HTERT RPE-1 (cell line): ENCODE data around the gene ZIC4.

Source experiments
- in situ Hi-C: fragments of 300-500 bp; cut with MboI; formaldehyde crosslinking; loops from 4 replicates; pipeline ENCODE4 v1.14.3; 2020; ENCODE audit warnings: low sequenced_read_pairs

Gene ZIC4

DNA sequence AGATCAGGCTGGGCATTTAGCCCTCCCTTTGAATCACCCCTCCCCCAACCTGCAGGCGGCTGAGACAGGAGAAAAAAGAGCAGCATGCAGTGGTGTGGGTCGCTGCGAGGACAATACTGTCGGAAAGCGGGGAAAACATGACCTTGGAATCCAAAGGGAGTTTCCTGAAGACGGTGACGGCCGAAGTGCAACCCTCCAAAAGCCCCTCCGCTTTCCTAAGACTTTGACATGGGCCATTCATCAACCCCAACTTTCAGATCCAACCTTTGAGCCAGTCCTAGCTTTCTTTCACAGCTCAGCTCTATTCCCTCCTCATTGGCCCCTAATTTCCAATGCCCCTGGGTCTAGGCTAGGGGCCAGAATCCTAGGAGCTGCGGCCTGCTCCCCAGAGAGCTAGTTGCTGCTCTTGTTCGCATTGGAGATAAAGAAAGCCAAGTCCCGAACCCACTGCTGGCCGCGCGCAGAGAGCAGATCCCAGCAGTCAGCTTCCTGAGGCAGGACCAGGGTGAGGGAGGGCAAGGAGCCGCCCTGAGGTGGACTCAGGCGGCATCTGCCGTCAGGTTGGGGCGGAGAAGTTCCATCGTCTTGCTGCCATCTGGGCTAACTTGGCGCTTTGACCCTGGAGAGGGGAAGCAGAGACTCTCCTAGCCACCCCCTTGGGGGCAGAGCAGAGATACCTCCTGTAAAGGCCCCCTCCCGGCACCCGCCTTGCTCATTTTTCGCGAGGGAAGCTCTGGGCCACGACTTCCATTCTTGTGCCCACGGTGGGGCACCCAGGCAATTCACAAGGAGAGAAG lies 914 bp downstream of the ZIC4 start:
- in situ Hi-C loops: no loop called here

DNA sequence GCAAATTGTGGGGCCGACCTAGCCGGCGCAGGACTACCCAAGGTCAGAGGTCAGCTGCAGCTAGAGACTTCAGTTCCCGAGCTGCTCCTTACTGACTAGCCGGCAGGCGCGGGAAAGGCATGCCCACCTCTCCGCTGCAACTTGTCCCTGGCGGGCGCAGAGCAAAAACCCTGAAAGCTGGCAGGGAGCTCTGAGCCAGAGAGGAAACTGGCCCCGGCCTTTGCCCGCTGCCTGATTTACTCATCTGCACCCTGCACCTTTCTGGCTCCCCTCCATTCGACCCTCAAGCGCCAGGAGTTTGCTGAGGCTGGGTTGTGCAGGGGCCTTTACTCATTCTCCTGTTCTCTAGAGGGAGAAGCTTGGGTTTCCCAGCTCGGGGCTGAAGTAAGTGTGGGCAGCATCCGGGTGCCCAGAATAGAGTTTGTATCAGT lies 1.5 kb downstream of the ZIC4 start:
- in situ Hi-C loops: no loop called here

DNA sequence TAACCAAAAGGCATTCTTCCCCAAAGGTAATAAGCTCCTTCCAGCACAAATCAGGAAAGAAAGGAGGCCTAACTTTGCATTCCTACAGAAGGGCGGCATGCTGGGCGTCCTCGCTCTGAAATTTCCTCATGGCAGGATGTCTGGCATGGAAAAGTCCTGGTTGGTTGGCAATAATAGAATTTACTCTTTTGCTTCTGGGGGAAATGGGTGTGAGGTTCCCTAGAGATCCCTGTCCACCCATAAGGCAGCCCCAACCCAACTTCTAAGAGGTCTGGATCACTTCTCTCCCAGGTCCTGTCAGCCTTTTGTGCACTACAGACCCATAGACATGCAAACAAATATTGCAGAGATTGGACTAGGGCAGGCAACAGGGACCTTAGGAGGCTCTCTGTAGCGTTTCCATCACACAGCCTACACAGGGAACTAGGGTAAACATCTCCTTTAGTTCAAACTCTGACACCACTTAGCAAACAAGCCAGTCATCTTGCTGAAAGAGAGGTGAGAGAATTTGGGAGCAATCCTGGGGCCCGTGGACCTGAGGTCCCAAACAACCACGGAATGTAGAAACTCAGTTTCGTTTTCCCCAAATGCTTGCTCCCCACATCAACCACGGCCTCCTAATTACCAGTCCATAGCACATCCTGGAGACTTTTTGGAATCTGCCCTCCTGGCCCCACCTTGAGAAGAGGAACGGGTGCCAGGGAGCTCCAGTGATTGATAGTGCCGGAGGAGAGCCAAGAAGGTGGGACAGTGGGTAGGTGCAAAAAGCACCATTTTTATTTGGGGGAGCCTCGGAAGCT lies 2.1 kb downstream of the ZIC4 start:
- in situ Hi-C loops: no loop called here

DNA sequence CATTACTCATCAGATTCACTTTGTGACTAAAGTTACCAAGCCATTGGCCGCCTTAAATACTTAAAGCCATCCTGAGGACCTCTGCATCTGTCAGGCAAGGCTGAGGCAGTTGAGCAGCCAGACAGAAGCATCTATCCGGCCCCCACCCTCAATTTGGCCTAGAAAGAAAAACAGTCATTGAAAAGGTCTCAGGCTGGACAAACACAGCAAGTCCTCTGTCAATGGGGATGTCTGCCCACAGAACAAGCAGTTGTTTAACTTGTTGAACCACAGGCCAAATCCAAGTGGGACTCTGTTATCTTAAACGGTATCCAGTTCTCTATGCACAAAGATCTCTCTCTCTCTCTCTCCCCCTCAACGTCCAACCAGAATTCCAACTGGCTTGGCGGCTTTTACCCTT lies 2.8 kb downstream of the ZIC4 start:
- in situ Hi-C loops: no loop called here

DNA sequence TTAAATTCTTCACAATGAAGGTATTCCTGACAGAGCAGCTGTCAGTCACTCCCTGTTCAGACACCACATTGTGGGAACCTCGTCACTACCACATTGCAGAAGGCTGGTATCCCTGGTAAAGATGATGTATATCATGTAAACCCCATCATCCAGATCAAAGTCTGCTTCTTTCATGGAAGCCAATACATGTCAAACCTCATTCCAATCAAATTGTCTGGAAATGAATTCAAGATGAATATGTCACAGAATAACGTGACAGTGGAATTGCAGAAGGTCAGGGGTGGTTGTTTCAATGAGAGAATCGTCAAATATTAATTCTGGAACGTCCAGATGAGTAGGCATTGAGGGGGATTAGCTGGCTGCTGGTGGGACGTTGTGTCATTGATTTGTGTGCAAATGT lies 4.2 kb downstream of the ZIC4 start:
- in situ Hi-C loops: no loop called here

DNA sequence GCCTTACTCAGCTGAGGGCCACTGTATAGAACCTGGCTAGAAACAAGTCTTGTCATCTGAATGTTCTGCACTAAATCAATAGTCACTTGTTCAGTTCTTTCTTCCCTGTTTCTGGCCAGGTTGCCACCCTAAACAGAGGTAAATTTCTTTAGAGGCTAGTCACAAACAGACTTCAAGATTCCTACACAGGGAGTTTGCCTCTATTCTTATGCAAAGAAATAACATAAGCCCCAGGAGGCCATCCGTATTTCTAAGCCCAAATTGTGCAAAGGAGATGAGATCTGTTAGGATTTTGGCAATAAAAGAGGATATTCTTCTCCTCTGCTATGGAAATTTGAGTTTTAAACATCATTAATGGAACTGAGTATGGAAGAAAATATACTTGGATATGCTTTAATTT lies 4.9 kb downstream of the ZIC4 start:
- in situ Hi-C loops: no loop called here

DNA sequence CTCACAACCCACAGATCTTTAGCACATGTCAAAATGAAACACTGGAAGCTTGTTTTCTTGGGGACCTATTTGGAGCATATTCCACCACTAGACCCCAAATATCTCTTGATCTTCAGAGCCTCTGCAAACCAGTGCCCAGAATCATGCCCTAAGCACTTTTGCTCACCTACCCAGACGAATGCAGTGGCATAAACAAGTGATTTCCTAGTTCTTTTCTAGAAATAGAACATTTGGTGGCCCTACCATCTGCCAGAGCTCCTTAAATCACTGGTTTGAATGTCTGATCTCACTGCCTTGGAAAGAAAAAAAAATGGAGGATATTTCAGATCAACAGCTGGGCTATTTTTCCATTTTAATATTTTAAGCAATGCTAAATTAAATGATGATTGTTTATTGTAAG lies 5.3 kb downstream of the ZIC4 start:
- in situ Hi-C loops: no loop called here

DNA sequence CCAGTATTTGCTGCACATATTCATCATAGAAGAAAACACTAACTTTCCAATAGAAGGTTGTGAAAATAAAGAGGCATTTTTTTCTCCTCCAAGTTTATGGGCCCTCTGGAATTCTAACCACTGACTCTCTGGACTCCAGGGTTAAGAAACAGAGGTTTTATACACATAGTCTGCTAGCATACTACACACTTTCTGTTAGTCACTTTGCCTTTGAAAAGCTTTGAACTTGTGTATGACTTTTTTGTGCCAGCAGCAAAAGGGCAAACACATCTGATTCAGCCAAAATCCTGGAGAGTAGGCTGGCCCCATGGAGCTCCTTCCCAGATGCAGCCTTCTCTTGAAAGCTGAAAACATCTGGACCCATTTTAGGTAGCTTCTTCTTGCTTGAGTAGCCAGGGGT lies 6.2 kb downstream of the ZIC4 start:
- in situ Hi-C loops: no loop called here

DNA sequence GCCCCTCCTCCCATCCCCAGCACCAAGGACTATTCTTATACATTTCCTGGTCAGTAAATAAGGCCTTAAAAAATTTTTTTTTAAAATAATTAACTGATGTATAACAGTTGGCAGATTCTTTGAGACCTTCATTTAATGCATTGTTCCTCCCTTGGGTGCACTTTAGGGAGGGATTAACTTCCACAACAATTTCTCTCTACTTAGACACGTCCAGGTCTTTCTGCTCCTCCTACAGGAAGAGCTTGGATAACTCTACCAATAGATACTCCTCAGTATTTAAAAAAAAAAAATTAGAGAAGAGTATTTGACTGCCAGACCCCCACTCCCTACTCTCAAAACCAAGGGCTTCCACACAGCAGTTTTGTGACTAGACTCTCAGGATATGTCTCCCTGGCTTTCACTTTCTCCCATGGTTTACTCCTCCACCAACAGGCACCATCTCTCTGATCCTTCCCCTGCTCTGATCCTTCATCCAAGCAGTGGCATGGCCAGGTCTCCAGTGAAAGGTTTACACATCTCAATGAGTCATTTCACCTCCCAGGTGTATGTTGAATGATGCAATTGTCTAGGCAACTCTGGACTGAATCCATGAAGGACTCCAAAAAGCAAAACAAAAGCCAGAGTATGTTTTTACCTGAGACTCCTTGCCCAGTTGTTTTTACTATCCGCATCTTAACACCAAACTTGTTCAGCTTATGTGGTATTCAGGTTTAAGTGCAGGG lies 7.4 kb downstream of the ZIC4 start:
- in situ Hi-C loops: no loop called here

DNA sequence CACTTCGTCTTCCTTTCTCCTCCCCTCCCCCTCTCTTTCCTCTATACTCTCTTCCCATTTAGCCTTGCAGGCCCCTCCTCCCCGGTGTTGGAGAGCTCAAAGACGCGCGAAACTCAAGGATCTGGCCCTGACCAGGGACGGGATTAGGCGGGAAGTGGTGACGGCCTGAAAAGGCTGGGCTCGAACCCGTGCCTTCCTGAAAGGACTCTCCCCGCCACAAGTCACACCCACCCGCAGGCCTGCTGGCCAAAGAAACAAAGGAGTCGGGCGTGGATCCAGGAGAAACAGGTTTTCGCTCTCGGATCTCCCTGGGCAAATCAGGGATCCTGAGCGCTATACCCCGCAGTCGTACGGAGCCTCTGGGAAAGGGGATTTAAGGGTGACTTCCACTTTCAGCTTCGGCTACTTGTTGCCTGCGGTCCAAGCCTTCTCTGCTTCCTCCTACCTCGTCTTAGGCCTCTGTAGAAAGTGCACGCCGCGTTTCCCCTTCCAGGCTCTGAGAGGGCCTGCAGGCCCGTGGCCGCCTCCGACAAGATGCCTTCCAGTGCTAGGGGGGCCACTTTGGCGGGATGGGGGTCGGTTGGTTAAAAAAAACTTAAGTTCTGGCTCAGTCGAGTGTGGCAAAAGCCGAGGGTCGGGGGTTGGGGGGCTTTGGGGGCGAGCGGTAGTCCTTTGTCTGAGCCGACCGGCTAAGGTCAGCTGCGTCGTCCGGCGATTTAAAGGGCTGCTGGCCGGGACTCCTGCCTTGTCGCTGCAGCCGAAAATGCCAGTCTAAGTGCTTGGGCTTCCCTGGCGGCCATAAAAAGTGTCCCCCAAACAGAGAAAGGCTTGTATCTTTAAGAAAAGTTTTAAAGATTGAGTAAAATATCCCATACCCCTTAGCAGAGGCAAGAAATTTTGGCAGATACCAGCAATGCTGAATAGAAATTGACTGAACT lies 8.2 kb downstream of the ZIC4 start:
- in situ Hi-C loops: no loop called here

DNA sequence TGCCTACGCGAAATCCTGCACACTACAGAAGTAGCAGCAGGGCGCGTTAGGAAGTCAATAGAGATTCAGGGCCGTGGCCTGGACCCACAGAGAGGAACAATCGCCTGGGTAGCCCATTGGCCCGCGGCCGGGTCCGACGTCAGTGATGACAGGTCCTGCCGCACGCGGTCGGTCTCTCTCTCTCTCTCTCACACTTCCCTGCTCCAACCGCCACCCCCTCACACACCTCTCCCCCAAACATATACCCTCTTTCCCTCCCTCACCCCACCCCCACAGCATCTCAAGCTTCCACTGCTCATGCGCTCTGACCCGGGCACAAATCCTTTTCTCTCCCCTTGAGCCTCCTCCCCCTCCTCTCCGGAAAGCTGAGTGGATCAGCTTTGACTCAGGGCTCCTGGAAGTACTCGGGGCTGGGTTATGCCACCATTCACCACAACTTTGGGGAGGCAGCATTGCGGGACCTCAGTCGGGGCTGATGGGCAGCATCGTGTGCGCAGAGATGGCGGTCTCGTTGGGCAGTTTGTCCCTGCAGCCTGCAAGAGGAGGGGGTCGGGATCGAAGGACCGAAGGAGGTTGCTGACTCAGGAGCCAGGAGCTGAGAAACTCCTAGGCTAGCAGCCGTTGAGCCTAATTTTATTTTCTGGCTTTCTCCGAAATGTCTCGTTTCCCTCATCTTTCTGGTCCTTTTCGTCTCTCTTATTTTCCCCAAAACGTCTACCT lies 9.0 kb downstream of the ZIC4 start:
- in situ Hi-C loops: no loop called here

DNA sequence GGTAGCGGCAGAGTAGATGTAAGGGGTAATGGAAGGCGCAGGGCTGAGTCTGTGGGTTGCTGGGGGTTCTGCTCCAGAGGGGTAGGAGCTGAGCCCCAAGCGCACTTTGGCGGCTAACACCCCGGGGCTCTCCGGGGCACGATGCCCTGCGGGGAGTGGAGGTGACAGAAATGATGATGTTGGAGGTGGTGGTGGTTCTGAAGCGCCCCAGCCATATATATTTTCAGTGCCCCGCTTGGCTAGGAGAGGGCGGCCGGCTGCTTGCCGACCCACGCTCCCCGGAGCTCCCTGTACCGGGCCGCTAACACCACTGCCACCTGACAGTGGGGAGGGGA lies 9.7 kb downstream of the ZIC4 start:
- in situ Hi-C loops: no loop called here

DNA sequence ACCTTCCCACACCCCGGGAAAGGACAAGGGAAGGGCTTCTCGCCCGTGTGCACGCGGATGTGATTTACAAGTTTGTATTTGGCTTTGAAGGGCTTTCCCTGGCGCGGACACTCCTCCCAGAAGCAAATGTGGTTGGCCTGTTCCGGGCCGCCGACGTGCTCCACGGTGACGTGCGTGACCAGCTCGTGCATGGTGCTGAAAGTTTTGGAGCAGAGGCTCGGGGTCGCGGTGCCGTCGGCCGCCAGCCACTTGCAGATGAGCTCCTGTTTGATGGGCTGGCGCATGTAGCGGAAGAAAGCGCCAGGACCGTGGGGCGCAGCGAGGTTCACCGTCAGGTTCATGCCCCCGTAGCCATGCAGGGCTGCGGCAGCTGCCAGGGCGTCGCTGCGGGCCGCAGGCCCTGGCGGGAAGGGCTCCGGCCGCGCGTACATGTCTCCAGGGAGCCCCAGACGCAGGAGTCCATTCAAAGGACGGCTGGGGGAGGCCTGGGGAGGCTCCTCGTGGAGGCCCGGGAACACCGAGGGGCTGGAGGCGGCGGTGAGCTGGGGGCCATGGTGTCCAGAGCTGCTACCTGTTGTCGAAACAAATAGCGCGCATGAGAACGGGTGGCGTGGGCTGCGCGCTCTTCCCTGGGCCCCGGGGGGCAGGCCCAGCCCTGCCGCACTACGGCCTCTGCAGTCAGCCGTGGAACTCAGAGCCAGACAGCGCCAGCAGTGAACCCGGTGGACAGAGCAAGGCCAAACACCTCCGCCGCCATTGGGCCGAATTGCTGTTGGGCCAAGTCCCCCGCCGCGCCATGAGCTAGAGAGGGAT lies 10.2 kb downstream of the ZIC4 start:
- in situ Hi-C loops: no loop called here

DNA sequence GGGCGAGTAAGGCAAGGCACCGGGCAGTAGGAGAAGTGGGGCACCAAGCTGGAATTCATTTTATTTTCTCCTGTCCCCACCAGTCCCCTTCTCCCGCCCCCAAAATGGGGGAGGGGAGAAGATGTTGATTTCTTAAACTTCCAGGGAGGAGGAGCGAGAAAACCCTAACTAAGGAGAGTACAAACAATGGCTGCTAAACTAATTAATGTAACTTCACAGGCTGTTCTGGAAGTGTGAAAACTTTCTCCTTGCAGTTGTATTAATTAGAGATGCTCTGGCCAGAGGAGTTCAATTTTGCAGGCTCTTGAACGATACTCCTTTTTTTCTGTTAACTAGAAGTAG lies 11.5 kb downstream of the ZIC4 start:
- in situ Hi-C loops: no loop called here

DNA sequence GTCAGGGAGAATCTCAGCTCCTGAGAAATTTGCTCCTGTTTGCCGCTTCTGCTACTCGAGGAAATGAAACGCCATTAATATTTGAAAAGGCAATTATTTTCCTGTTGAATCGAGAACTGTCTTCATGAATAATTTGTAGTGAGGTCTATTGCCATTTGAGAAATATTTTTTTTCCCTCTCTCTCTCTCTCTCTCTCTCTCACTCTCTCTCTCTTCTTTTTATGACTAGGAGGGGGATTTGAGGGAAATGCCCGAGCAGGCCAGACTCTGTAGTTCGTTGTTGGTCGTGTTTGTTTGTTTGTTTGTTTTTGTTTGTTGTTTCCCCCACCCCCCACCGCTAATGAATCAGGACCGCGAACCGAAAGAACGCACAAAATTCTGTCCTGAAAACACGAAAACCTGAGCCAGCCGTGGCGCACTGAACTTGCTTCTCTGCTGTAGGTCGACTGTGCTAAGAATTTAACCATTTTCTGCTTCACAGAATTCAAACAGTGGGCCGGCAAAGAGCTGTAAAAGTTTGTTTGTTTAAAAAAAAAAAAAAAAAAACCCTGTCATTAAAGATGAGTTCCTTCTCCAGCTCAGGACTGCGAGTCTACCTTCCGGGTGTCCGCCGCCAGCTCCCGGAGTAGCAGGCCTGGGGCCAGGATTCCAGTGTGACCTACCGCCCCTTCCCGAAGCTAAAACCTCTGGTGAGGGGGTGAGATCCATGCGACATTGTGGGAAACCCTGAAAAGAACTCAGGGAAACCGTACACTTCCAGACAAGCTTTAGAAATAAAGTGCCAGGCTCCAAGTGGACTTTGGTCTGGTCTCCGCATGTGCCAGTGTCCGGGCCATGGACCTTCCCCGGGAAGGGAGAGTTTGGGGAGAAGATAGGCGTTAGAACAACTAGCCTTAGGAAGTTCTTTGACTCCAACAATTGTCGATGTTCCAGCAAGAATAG lies 12.1 kb downstream of the ZIC4 start:
- in situ Hi-C loops: no loop called here

DNA sequence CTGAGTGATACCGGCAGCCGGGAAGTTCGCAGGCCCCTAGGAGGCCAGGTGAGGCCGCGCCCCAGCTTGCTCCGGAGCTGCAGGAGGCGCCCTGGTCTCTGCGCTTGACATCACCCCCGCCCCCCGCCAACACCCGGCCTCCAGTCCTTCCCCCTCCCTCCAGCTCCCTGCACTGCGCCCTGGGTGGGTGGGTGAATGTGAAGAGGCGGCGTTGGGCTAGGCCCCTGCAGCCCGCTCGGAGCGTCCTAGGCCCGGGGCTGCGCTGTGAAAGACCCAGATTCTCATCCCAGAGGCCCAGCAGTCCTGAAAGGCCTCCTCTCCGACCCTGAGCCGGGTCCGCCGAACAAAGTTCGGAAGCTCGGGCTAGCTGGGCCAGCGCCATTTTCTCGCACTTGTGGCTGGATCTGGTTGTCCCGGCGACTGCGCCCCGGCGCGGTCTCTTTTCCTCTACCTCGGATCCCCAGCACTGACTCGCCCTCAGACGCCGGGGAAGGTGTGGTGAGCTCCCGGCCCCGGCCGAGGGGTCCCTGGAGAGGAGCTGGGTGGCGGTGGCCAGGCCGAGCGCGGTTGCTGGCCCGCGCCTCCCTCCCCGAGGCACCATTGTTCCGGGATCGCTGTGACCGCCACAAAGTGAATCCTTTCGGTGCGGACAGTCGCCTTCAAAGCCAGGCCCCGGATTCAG lies 12.9 kb downstream of the ZIC4 start:
- in situ Hi-C loops: no loop called here

DNA sequence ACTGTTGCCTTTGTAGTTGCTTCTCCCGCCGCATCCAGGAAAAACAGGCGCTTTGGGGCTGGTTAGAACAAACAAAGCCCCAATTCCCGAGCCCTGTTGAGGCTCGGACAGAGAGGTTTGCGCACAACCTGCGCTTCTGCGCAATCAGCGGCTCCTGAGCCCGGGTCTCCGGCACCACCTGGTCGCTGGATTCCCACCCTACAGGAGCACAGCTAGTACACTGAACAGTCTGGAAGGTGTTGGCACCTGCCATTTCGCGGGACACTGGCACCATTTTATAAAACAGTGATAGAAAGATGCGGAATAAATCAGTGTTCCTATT lies 13.8 kb downstream of the ZIC4 start:
- in situ Hi-C loops: no loop called here
